GM21737 (cell line): ENCODE data around the gene FIG4.
"Not testable (repeated sequence)": the region's sequence is repeated elsewhere in the genome, so short reads cannot be mapped to it uniquely, and the experiment has no call there.

ENCODE experiments used
- ATAC-seq: cut with Tn5 transposase; IDR thresholded peaks from one replicate; pipeline ENCODE4 v1.9.1; 2021; ENCODE audit warnings: mild to moderate bottlenecking, moderate library complexity; ENCODE audit not compliant: unreplicated experiment

The FIG4 gene

GRCh38 chr6:109701774-109702173 lies 10.7 kb downstream of the FIG4 start:
- no peak for ATAC-seq

- no peak for ATAC-seq
Observed at GRCh38 chr6:109702791-109703190, 11.7 kb downstream of the FIG4 start.

- peak; percentile 93 for ATAC-seq
Observed at GRCh38 chr6:109705258-109705657, 14.2 kb downstream of the FIG4 start.

GRCh38 chr6:109706513-109706912 lies 15.4 kb downstream of the FIG4 start:
- no peak for ATAC-seq

GRCh38 chr6:109708099-109708498 lies 17.0 kb downstream of the FIG4 start:
- ATAC-seq, result not testable (repeated sequence)

GRCh38 chr6:109713097-109713496 lies 22.0 kb downstream of the FIG4 start:
- ATAC-seq, result no peak

GRCh38 chr6:109714166-109714565 lies 23.1 kb downstream of the FIG4 start:
- no peak for ATAC-seq

GRCh38 chr6:109714611-109715010 lies 23.5 kb downstream of the FIG4 start:
- no peak for ATAC-seq

- no peak for ATAC-seq
Observed at GRCh38 chr6:109715616-109716015, 24.5 kb downstream of the FIG4 start.

GRCh38 chr6:109717971-109718370 lies 26.9 kb downstream of the FIG4 start:
- no peak for ATAC-seq

GRCh38 chr6:109718991-109719390 lies 27.9 kb downstream of the FIG4 start:
- no peak for ATAC-seq

- no peak for ATAC-seq
Observed at GRCh38 chr6:109720311-109720710, 29.2 kb downstream of the FIG4 start.

GRCh38 chr6:109722011-109722410 lies 30.9 kb downstream of the FIG4 start:
- no peak for ATAC-seq

- ATAC-seq, result no peak
Observed at GRCh38 chr6:109722564-109723254, 31.6 kb downstream of the FIG4 start.

GRCh38 chr6:109725250-109725649 lies 34.2 kb downstream of the FIG4 start:
- ATAC-seq, result not testable (repeated sequence)

- no peak for ATAC-seq
Observed at GRCh38 chr6:109736273-109737025, 45.4 kb downstream of the FIG4 start.

- ATAC-seq, result no peak
Observed at GRCh38 chr6:109738255-109738654, 47.2 kb downstream of the FIG4 start.

- no peak for ATAC-seq
Observed at GRCh38 chr6:109738667-109739066, 47.6 kb downstream of the FIG4 start.

- ATAC-seq, result no peak
Observed at GRCh38 chr6:109739686-109740085, 48.6 kb downstream of the FIG4 start.

GRCh38 chr6:109740787-109741186 lies 49.7 kb downstream of the FIG4 start:
- no peak for ATAC-seq

GRCh38 chr6:109743739-109744138 lies 52.6 kb downstream of the FIG4 start:
- ATAC-seq, result no peak

GRCh38 chr6:109744779-109745178 lies 53.7 kb downstream of the FIG4 start:
- not testable (repeated sequence) for ATAC-seq
